GM18505 (cell line): ENCODE results near the gene TNFSF13B.
A peak's percentile ranks its signal among the peaks of the same experiment; 100 is the strongest.
"Not testable (repeated sequence)": the region's sequence is repeated elsewhere in the genome, so short reads cannot be mapped to it uniquely, and the experiment has no call there.

Source experiments
- ATAC-seq: cut with Tn5 transposase; IDR thresholded peaks from one replicate; pipeline ENCODE4 v1.9.1; 2021; ENCODE audit not compliant: unreplicated experiment
- POLR2A ChIP-seq: IDR thresholded peaks from 4 replicates; pipeline ENCODE4 v1.6.1; 2011; ENCODE audit warnings: borderline replicate concordance; ENCODE audit not compliant: insufficient read depth, insufficient read length; ENCODE audit errors: extremely low read depth

The TNFSF13B gene

GRCh38 chr13:108306860-108307259 lies 37.3 kb downstream of the TNFSF13B start:
- no peak for TF ChIP-seq POLR2A
- no peak for ATAC-seq

DNA sequence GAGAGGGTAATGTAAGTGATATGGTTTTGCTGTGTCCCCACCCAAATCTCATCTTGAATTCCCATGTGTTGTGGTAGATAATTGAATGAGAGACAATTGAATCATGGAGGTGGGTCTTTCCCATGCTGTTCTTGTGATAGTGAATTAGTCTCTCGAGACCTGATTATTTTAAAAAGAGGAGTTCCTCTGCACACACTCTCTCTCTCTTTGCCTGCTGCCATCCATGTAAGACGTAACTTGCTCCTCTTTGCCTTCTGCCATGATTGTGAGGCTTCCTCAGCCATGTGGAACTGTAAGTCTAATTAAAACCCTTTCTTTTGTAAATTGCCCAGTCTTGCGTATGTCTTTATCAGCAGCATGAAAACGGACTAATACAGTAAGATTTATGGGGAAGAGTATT lies 42.1 kb downstream of the TNFSF13B start:
- ATAC-seq: not testable (repeated sequence)

DNA sequence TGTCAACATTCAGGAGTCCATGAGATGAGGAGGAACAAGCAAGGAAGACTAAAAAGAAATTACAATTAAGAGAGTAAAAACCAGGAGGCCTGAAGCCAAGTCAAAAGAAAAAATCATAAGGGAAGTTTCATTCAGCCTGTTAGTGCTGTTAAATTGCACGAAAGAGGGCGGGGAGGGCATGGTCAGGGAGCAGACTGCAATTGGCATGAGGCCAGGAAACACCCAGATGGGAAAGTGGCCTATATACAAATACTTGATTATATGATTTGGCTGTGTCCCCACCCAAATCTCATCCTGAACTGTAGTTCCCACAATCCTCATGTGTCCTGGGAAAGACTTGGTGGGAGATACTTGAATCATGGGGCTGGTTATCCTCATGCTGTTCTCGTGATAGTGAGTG lies 43.9 kb downstream of the TNFSF13B start:
- TF ChIP-seq POLR2A: no peak
- no peak for ATAC-seq

DNA sequence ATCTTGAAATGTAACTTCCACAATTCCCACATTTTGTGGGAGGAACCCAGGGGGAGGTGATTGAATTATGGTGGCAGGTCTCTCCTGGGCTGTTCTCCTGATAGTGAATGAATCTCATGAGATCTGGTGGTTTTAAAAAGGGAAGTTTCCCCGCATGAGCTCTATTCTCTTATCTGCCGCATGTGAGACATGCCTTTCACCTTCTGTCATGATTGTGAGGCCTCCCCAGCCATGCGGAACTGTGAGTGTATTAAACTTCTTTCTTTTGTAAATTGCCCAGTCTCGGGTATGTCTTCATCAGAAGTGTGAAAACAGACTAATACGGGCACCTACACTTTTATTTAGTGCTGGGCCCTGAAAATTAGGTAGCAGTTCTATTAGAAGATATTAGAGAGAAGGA lies 45.8 kb downstream of the TNFSF13B start:
- ATAC-seq: peak; percentile 84
- no peak for TF ChIP-seq POLR2A

DNA sequence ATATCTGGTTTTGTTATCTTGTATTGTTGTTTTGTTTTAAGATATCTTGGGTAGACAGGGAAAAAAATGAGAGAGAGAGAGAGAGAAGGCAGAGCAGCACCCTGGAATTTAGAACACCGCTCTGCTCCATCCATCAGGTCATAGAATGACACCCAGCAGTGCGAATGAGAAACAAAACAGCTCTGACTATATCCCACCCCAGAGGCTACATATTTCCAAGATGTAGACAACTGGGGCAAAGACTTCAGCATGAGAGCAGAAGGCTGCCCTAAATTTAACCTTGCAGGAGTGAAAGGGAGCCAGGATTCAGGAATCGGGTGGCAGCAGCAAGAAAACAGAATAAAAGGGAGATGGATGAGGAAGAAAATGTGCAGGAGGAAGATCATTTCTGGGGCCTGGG lies 46.5 kb downstream of the TNFSF13B start:
- ATAC-seq: peak; percentile 9

DNA sequence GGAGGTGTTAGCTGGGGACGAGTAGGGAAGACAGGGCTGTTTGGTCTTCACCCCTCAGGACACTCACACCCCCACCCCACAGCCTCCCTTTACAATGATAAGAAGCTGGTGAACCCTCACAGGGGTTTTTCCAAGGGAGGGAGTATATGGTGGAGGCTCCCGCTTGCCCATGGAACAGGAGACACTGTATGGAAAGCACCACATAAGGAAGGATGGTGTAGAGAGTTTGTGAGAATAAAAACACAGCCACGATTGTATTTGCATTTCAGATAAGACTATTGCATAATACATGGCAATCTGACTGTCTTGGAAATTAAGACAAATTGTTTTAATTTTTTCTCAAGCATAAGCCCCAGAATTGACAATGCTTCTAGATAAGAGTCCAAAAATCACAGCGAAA lies 46.9 kb downstream of the TNFSF13B start:
- TF ChIP-seq POLR2A: no peak
- ATAC-seq: no peak

More for the DNA sequence above, 46.5 kb downstream of the TNFSF13B start:
- no peak for TF ChIP-seq POLR2A

GRCh38 chr13:108322206-108322824 lies 52.8 kb downstream of the TNFSF13B start:
- peak; percentile 61 for ATAC-seq
- TF ChIP-seq POLR2A: no peak

GRCh38 chr13:108323031-108323430 lies 53.5 kb downstream of the TNFSF13B start:
- TF ChIP-seq POLR2A: no peak
- no peak for ATAC-seq

DNA sequence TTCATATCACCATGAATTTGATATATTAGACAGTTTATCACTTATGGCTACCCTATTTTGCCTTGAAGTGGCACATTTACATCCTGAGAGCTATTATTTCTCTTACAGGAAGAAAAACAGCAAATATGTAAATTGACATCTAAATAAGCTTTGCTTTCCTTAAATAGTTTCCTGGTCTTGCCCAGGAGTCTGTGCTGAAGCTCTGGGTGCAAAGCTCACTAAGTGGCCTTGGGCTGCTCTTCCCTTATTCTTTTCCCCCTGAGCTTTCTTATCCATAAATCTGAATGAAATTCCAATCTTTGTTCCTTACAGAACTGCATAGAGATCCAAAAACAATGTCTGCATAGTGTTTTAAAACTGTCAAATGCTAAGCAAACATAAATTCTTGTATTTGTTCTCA lies 56.3 kb downstream of the TNFSF13B start:
- no peak for TF ChIP-seq POLR2A
- ATAC-seq: no peak

DNA sequence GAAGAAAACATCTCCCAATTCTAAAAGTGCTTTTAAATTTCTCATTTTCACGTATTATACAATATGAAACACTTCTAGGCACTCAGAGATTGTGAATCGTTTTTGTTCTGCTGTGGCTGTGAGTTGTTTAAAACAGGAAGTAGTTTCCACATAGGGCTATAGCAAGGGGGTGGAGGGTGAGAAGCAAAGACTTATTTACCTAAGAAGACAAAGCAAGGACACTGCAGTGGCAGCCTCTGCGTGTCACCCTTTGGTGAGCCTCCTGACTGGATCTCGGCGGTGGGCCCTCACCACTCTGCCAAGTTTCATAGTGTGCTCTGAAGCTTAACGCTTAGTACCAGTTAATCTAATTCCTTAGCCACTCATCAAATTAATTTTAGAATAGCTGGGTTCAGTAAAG lies 56.8 kb downstream of the TNFSF13B start:
- ATAC-seq: peak; percentile 89
- TF ChIP-seq POLR2A: no peak

DNA sequence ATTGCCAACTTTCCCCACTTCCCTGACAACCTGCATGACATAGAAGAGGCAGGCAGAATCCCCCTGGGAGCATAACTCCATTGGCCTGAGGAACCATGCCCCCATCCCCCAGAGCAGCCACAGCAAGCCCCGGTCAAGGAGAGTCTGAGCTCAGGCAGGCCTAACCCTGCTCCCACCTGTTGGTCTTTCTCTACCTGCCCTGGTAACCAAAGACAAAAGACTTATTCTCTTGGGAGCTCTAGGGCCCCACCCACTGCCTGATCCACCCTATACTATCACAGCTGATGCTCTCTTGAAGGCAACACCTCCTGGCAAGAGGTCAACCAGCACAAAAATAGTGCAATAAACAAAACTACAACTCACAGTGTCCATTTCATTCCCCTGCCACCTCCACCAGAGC lies 59.3 kb downstream of the TNFSF13B start:
- no peak for TF ChIP-seq POLR2A
- ATAC-seq: no peak

- no peak for TF ChIP-seq POLR2A
- no peak for ATAC-seq
Measured at GRCh38 chr13:108332791-108333190, 63.3 kb downstream of the TNFSF13B start.

- ATAC-seq: peak; percentile 57
- TF ChIP-seq POLR2A: no peak
Measured at GRCh38 chr13:108342369-108343289, 73.1 kb downstream of the TNFSF13B start.

- ATAC-seq: no peak
Measured at GRCh38 chr13:108345016-108345415, 75.5 kb downstream of the TNFSF13B start.

More at GRCh38 chr13:108345016-108345415, 75.5 kb downstream of the TNFSF13B start:
- no peak for TF ChIP-seq POLR2A
